NCI-H1048 (cell line): Measurements from ENCODE around the gene ESPNL.

Experiments
- DNase-seq: peaks from one replicate; lab custom pipeline; 2025; lab: John Stamatoyannopoulos, UW

Gene ESPNL

DNA sequence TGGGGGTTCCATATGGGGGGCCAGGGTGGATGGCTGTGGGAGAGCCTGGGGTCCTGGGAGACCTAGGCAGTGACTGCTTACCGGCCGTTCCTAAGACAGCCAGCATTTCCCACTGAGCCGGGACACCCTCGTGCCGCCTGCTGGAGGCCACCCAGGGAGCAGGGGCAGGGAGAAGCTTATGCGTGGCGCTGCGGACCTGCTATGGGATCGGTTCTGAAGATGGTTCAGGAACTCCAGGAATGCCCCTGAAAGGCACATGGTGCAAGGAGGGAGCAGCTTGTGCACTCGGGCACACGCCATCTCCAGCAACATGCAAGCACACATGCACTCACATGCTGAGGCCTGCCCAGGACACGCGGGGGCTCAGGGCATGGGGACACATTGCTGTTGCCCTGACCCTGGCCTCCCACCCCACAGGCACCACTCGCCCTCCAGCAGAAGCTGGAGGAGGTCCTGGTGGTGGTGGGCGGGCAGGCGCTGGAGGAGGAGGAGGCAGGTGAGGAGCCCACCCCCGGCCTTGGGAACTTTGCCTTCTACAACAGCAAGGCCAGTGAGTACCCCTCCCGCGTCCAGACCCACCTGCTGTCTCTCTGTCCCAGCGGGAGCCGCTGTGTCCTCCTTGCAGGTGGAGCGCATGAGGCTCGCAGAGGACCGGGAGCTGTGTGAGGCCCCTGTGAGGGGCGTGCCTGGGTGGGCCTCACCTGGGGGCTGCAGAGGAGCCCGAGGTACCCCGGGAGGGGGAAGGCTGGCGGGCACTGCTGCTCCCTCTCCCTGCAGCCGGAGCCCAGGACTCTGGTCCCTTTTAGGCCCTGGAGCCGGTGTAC lies 42.5 kb downstream of the ESPNL start:
- no peak for DNase-seq

DNA sequence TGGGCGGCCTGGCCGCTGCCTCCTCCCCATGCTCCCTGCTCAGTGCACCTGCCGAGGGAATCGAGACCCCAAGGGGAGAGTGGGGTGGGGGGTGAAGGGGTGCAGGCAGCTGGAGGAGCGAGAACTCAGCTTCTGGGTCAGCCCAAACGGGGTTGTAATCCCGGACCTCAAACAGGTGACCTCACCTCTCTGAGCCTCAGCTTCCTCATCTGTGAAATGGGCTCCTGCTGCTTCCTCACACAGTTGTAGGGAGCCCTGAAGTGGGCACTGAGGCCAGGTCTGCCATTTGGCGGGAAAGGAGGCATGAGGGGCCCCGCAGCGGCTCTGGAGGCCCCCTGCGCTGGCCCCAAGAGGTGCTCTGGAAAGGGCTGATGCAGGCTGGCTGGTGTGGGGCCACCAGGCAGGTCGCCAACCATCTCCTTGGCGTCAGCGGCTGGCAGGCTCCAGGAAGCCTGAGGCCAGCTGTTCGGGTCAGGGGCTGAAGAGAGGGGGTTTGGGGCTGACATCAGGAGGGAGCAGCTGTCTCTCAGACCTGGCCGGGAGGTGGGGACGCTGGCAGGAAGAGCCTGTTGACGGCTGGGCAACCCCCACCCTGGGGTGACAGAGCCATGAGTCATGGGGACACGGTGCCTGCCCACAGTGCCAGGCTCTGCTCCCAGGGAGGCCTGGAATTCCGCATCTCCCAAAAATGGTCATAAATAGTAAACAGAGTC lies 43.3 kb downstream of the ESPNL start:
- no peak for DNase-seq

DNA sequence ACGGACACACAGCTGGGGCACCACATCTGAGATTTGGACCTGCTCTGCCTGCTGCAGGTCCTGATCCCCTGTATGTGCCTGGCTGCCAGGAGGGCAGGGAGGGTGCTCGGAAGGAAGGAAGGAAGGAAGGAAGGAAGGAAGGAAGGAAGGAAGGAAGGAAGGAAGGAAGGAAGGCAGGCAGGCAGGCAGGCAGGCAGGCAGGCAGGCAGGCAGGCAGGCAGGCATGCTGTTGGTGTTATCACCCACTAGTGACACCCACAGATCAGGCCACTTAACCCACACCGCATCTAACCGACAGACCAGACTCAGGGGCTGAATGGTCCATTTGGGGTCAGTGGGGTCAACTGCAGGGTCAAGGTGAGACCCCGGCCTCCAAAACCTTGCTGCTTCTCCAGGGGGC lies 44.1 kb downstream of the ESPNL start:
- no peak for DNase-seq

DNA sequence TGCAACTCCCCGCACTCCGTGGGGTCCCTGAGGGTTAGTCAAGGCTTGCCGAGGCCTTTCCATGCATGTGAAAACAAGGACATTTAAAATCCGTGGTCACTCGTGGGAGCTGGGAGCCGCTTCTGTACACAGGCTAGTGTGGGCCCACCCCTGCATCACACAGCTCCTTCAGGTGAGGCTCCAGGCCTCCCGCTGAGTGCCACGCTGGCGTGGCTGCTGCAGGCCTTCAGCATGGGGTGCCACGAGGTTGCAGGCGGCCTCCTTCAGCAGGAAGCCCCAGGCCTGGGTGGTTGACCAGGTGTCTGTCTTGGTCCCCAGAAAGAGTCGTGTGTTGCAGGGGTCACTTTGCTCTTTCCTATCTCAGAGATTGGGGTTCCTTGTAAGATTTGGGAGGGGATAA lies 44.9 kb downstream of the ESPNL start:
- no peak for DNase-seq

DNA sequence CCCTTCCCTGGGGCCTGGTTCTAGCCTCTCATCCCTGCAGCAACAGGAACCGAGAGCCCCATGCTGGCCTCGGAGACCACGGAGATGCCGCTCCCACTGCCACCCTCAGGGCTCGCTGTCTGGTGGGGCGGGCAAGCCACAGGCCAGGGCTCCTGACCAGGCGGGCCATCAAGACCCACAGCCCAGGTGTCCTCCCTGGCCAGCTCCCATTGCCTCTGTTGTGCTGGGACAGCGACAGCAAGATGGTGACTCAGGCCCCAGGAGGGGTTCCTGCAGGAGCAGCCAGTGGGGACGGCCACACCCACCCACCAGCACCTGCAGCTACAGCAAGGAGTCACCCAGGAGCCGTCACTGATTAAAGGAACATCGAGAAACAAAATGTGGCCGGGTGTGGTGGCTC lies 45.7 kb downstream of the ESPNL start:
- DNase-seq, result no peak

DNA sequence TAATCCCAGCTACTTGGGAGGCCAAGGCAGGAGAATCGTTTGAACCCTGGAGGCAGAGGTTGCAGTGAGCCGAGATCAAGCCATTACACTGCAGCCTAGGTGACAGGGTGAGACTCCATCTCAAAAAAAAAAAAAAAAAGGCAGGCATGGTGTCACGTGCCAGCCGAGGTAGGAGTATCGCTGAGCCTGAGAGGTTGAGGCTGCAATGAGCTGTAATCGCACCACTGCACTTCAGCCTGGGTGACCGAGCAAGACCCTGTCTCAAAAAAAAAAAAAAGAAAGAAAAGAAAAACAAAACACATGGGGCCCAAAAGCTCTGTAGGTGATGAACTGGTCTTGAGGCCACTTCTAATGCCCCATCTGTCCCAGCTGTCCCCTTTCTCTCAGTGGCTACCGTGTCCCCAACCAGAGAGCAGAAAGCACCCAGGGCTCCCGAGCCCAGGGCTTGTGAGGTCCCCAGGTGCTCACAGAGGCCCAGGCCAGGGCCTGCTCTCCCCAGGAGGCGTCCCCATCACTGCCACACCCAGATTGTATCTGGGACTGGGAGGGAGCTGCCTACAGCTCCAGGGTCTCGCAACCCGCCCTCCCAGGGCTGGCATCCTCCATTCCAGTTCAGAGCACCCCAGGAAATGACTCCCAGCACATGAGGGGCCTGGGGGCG lies 46.9 kb downstream of the ESPNL start:
- no peak for DNase-seq

DNA sequence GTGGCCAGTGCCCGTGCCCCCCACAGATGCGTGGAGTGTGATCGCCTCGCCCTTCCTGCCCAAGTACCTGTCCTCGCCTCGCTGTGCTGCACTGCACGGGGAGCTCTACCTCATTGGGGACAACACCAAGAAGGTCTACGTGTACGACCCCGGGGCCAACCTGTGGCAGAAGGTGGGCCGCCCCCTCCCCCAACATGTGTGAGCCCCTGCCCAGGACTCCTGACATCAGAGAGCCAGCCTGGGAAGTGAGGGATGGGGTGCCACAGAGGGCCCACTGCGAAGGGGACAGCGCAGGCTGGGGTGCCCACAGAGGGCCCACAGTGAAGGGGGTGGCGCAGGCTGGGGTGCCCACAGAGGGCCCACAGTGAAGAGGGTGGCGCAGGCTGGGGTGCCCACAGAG lies 48.8 kb downstream of the ESPNL start:
- no peak for DNase-seq

DNA sequence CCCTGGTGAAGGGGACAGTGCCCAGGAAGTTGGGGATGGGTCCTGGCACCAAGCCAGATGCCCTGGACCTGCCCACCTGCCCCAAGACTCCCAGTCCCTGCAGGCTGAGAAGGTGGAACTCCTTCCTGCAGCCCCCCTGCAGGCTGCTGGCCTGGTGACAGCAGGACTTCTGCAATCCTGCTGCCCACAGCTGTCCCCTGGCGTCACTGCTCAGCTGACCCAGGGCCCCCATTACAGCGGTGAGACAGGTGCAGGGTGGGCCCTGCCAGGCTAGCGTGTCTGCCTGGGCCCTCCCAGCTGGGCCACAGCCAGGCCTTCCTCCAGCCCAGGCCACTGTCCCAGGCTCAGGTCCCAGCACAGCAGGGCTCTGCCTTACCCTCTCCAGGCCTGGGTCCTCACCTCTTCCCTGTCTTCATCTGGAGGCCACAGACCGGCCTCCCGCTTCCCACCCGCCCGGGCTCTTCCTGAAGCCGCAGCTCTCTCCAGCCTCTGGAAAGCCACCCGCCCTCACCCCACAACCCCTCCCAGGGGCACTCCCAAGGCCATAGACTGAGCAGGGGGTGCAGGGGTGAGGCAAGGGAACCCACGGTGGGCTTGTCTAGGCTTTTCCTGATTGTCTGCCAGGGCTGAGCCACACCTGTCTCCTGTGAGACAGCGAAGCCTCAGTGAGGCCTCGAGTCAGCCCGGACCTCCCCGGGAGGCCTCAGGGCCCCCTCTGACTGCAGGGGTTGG lies 49.9 kb downstream of the ESPNL start:
- no peak for DNase-seq

DNA sequence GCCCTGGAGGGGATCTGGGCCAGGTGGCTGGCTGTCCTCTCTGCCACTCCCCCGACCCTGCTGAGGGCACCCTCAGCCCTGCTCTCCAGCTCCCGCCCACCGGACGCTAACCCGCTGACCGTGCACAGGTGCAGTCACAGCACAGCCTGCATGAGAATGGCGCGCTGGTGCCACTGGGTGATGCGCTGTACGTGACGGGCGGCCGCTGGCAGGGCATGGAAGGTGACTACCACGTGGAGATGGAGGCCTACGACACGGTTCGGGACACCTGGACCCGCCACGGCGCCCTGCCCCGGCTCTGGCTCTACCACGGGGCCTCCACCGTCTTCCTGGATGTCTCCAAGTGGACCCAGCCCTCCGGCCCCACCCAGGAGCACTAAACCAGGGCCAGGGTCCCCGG lies 50.5 kb downstream of the ESPNL start:
- no peak for DNase-seq

DNA sequence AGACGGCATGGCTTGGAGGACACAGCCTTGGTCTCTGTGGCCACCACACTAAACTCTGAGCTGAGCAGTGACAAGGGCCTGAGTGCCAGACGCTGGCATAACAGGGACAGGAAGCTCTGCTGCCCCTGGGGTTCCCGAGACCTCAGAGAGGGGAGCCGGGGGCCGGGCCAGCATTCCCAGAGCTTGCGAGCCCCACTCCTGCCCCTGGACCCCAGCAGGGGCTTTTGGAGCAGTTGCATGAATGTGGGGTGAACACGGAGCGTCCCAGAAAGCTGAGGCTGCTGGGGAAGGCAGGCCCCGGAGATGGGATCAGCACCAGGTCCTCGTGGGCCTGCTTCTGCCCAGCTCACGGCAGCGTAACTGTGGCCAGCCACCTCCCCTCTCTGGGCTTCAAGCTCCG lies 51.1 kb downstream of the ESPNL start:
- no peak for DNase-seq

DNA sequence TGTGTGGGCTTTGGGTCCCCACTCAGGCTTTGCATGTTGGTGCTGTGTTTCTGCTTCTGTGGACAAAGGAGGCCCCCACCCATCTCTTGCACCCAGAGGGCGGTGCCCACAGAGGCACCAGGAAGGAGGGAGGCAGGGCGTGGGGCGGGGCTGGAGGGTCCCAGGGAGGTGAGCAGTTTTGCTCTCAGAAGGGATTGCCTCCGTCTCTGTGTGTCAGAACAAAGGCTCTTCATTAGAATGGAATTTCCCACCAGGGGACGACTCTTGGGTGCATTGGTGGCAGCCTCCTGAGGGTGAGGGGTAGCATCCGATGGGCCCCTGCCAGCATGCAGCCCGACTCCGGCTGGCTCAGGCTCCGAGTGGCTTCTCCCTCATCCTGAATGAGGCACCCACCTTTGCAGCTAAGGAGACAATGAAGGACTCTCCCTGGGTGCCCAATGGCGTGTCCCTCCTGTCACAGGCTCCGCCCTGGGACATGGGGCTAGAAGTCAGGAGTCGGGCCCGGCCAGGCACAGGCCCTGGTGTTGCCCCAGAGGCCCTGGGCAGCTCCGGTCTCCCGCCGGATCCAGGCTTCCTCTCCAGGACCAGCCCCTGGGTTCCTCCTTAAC lies 51.6 kb downstream of the ESPNL start:
- no peak for DNase-seq

DNA sequence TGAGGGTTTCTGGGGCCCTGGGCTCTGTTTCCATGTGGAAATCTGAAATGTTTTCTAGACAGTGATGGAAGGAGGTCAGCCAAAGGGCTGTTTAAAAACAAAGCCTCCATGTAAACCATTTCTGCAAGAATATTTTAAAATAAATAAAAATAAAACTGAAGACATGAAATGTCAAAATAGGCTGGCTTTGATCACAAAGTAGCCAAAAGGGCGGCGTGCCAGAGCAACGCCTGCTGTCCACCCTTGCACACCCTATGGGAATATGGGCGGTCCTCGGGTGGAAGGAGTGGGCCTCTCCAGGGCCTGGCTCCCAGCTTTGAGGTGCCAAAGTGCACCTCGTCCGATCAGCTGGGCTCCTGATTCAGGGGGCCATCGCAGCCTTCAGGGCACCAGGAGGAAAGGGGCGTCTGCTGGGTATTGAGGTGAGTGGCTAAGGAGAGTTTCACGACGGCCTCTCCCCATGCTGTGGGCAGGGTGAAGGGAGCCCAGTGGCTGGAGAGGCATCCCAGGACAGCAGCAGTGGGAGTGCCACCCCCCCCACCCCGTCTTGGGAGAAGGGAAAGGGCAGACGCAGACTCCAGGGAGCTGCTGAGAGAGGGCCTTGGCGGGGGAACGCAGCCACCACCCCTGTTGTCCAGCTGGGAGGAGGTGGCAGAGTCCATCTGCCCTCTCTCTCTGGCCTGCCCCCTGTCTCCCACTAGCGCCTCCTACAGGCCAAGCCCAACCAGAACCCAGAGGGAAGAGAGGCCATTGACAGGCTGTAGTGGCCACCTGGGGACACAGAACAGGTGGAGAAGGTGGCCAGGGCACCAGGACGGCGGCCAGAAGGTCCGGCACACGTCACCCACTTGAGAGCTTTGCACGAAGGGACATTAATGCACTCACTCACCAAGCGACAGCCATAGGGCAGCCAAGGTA lies 52.9 kb downstream of the ESPNL start:
- DNase-seq, result no peak

DNA sequence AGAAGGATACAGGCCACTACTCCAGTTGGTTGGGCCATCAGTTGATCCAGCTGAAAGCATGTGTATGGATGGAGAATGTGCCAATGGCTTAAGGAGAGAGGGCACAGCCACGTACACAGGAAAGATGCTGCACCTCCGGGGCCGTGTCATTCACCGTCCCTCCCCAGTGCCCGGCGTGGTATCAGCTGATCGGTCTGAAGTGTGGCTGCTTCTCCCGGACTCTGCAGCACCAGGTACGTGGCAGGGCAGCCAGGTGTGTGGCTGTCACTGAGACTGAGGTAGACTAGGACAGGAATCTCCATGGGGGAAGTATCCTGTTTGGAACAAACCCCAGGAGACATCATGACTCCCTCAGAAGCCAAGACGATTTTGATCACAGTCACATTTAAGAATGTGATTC lies 54.4 kb downstream of the ESPNL start:
- no peak for DNase-seq

DNA sequence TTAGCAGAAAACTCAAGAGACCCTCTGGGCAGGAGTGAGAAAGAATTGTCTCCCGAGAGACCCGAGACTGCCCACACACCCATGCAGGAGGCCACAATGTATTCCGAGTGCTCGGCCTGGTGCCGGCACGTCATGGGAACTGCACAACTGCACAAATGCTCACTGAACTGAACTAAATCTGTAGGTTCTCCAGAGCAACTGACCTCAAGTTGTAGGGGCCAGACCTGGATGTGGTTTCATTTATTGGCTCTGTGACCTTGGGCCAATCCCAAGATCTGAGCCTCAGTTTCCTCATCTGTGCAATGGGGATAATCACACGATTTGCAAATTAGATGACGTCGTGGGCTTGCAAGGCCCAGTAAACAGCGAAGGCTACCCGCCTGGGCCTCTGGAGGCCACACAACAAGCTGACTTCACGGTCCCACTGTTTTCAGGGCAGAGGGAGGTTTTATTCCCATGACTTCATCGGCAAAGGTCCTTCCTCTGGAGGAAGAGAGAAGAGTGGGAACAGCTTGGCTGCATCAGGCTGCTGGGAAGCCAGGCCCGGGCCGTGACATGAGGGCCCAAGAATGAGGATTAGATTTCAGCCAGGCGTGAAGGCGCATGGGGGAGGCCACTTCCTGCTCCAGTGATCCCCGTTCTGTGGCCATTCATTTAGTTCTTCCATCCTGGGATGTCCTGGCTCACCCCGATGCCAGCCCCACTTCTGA lies 55.1 kb downstream of the ESPNL start:
- no peak for DNase-seq

DNA sequence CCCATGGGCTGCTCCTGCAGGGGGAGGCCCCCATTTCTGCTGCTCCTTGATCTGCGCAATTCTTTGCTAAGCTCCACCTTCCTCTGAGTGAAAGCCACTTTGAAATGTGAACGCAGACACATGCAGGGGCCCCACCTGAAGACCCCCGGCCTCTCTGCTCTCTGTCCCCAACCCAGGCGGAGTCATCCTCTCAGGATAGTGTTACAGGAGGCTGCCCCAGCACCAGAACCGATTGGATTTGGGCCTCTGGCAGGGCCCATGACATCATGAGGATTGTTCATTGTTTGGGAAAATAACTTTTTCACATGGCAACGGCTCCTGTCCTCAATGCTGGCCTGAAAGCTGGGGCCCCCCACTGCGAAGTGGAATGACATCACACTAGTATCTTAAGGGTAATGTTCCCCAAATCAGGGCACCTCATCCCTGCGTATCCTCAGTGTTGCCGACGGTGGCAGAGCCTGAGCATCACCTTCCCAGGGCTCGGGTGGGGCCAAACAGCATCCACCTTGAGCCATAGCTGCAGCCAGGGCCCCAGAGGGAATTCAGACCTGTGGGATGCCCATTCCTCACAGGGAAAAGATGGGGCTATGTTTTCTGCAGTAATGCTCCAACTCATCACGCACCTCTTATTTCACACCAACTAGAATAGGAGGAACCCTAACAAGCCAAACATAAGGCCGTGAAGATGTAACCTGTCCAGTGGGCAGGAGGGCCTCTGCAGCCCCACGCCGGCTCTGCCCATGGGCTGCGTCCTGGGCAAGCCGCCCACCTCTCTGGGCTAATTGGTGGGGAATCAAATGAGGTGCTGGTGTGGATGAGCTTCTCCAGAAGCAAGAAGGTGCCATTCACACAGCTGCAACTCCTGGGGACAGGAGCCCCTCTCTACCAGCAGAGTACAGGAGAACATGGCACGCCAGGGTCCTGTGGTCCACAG lies 55.9 kb downstream of the ESPNL start:
- no peak for DNase-seq

DNA sequence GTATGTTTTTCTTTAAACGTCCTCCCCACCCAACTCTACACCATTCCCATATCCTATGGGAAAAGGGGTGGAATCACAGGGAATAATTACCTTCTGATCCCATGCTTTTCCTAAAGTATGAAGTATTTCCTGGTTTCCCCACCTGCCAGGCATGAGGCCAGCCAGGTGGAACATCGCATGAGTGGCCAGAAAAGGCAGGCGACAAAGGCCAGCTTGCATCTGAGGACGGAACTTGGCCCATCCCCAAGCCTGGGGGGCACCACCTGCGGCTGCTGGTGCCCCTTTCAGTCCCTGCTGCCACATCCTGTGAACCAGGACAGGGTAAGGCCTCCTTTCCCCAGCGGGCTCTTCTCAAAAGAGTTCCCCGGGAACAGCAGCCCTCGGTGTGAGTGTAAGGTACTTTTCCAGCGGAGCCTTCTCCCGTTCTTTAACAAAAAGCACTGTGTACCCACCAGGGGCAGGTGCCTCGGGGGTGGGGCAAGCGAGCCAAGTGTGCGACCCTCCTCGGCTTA lies 57.4 kb downstream of the ESPNL start:
- no peak for DNase-seq

DNA sequence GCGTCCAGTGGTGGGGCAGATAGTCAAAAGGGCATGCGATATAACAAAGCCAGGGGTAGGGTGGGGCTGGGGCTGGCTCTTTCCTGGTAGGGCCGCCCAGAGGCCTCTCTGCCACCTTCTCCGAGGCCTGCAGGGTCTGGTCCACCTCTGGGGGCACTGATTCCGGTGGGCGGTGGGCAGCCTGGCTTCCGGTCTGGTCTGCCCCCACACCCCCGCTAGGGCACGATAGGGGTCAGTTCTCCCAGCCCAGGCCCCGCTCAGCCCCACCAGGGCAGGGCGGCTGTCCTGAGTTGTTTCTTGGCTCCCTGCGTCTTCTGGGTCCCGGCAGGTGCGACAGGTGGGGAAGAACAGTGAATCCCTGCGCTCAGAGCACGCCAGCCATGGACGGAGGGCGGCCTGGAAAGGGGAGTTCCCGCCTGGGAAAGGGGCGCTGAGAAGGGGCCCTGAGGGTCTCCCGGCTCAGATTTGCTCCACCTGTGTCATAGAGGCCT lies 57.9 kb downstream of the ESPNL start:
- no peak for DNase-seq

DNA sequence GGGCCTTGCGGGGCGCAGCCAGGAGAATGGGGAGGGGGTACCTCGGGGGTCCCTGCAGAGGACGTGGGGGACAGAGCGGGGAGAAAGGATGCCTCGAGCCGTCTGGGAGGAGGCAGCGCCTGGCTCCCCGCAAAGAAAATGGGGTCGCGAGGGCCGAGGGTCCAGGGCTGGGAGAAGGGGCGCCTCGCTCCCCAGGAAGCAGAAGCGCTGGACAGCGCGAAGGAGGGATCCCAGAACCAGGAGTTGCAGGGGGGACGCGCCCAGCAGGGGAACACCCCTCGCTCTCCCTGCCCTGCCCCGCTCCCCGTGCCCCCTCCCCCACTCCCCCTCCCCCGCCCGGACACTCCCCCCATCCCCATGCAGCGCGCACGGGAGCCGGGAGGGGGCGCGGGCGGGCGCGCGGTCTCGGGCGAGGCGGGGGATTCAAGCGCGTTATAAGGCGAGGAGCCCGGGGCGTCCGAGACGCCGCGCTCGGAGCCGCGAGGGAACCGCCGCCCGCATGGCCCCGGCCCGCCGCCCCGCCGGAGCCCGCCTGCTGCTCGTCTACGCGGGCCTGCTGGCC lies 58.5 kb downstream of the ESPNL start, which contains the start of gene ERFE:
Gene ERFE (plus strand): TSS at position 462 of the 562 bp plus-strand sequence. CDS start 38 bp downstream, at position 500.
- no peak for DNase-seq
